ENCODE data around the gene OTOGL. TPM values are rescaled to one million over a fixed set of nuclear protein-coding genes. Genes with fewer than 3 reads are reported as not detected.
A peak's percentile ranks its signal among the peaks of the same experiment; 100 is the strongest.

OTOGL gene
- total RNA-seq, 1 experiment from 2014 or later = not detected

DNA sequence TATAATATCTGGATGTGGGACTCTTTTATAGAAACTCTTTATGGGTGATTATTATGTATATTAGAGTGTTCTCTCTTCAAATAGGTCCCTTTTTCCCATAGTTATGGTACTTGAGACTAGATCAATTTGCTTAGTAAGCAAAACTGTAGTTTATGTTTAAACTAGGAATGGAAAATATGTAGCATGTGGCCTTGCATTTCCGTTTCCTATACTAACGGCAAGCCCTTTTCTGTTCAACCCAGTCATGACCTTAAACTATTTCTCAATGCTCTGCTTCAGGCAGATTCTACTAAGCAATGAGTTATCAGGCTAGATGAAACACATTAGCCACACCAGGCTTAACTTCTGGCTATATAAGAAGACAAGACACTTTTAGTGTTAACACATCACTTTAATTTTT, 84.6 kb downstream of the OTOGL start:
- Histone ChIP-seq H4K20me1 (ENCODE audit: insufficient read depth) (no peaks in the 10 kb centered on the region), H3K9me3 (ENCODE audit: insufficient read depth, low read depth) (no peaks in the 10 kb centered on the region), H3K79me2 (ENCODE audit: low read depth) (no peaks in the 10 kb centered on the region), H3K9me2 (ENCODE audit: insufficient read depth) (peaks cover under 1% of the 10 kb centered on the region; the same call in 1 of the 2 replicates), H3K4me1 (replicated peaks; ENCODE audit: insufficient read depth) (peaks cover 4% of the 10 kb centered on the region; the same call in 1 of the 2 replicates), H3K36me3 (ENCODE audit: low read depth) (no peaks in the 10 kb centered on the region), H3F3A (ENCODE audit: insufficient read depth, low read depth) (peaks cover 4% of the 10 kb centered on the region; the same call in 1 of the 2 replicates), H3K4me3 (no peak overlapping the region), H3K27me3 (ENCODE audit: insufficient read depth, low read depth) (no peaks in the 10 kb centered on the region), H2AFZ (no peak overlapping the region), H3K27ac (no peak overlapping the region), H3K4me2 (no peak overlapping the region)
- intact Hi-C loops (cut with micrococcal nuclease; ENCODE audit: unreplicated experiment) = loop anchor here (10.0 kb wide), 1 partner anchor 389 kb away; no protein-coding TSS in a partner anchor
- BruUV-seq (replicated peaks) = no TSS peak
- ChIA-PET CTCF (no interaction called here), POLR2A (ENCODE audit: unreplicated experiment) (no interaction called here)
- peak in 1 of 2 experiments; percentile 43 for DNase-seq
- TF ChIP-seq, protein P1, sequence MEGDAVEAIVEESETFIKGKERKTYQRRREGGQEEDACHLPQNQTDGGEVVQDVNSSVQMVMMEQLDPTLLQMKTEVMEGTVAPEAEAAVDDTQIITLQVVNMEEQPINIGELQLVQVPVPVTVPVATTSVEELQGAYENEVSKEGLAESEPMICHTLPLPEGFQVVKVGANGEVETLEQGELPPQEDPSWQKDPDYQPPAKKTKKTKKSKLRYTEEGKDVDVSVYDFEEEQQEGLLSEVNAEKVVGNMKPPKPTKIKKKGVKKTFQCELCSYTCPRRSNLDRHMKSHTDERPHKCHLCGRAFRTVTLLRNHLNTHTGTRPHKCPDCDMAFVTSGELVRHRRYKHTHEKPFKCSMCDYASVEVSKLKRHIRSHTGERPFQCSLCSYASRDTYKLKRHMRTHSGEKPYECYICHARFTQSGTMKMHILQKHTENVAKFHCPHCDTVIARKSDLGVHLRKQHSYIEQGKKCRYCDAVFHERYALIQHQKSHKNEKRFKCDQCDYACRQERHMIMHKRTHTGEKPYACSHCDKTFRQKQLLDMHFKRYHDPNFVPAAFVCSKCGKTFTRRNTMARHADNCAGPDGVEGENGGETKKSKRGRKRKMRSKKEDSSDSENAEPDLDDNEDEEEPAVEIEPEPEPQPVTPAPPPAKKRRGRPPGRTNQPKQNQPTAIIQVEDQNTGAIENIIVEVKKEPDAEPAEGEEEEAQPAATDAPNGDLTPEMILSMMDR (conservative IDR thresholded peaks at IDR 0.05) = no peak
- TF ChIP-seq EZH2 (IDR thresholded peaks at IDR 0.05; ENCODE audit: low read depth) = no peak

DNA sequence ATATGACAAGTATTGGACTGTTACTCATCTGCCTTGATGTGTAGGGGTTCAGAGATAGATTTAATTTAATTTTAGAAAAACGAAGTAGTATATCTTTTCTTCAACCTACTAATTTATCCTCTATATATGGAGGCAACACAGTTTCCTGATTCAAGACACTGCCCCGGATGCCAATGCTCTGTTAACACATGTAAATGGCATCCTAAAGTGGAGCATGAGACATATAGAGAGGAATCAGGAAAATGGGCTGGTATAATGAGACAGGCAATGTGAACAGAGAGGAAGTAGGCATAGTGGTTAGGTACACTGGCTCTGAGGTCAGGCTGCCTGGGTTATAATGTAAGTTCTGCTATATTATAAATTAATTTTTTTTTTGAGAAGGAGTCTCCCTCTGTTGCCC, 85.6 kb downstream of the OTOGL start:
- Histone ChIP-seq H2AFZ (no peak overlapping the region), H3K4me2 (no peak overlapping the region), H4K20me1 (ENCODE audit: insufficient read depth) (no peaks in the 10 kb centered on the region), H3F3A (ENCODE audit: insufficient read depth, low read depth) (peaks cover 4% of the 10 kb centered on the region; the same call in 1 of the 2 replicates), H3K79me2 (ENCODE audit: low read depth) (no peaks in the 10 kb centered on the region), H3K9me3 (ENCODE audit: insufficient read depth, low read depth) (no peaks in the 10 kb centered on the region), H3K9me2 (ENCODE audit: insufficient read depth) (no peaks in the 10 kb centered on the region; the same call in 1 of the 2 replicates), H3K4me3 (no peak overlapping the region), H3K4me1 (replicated peaks; ENCODE audit: insufficient read depth) (peaks cover 4% of the 10 kb centered on the region; the same call in 1 of the 2 replicates), H3K27me3 (ENCODE audit: insufficient read depth, low read depth) (no peaks in the 10 kb centered on the region), H3K27ac (no peak overlapping the region), H3K36me3 (ENCODE audit: low read depth) (no peaks in the 10 kb centered on the region)
- TF ChIP-seq, protein P1 (conservative IDR thresholded peaks at IDR 0.05) = no peak
- no peak for TF ChIP-seq EZH2 (IDR thresholded peaks at IDR 0.05; ENCODE audit: low read depth)
- no peak for DNase-seq
- intact Hi-C loops (cut with micrococcal nuclease; ENCODE audit: unreplicated experiment) = loop anchor here (5.0 to 10.0 kb wide), 2 partner anchors 390 to 763 kb away; no protein-coding TSS in a partner anchor
- ChIA-PET POLR2A (ENCODE audit: unreplicated experiment) (no interaction called here), CTCF (no interaction called here)
- no TSS peak for BruUV-seq (replicated peaks)

DNA sequence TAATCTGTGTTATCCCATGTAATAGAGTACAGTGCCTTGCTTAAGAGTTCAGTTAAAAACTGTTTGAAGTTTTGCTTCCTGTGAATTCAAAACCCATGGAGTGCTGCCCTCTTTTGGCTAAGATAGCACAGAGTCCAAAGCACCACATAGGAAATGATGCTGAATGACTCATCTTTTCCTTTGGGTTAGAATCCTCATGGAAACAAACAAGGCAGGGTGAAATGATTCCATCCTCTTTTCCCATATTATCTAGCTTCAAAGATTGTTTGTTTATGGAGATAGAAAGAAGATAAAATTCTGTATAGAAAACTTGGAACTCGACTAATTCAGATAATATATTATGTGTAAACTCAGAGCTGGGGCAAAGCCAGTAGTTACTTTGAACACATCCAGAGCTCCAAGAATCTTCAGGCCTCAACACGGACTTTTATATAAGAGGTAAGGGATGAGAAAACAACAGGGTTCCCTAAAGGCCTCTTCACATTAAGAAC, 87.4 kb downstream of the OTOGL start:
- no peaks in the 10 kb centered on the region for H4K20me1 ChIP-seq (ENCODE audit: insufficient read depth)
- H3K9me2 ChIP-seq (ENCODE audit: insufficient read depth) = no peaks in the 10 kb centered on the region; the same call in 1 of the 2 replicates
- H3K4me1 ChIP-seq (replicated peaks; ENCODE audit: insufficient read depth) = peaks cover 4% of the 10 kb centered on the region; the same call in 1 of the 2 replicates
- ChIA-PET POLR2A (ENCODE audit: unreplicated experiment) (interaction anchor here (1.2 kb wide), 1 partner anchor 494 kb away, joined by 4 read pairs; no protein-coding TSS in a partner anchor), CTCF (interaction anchor here (0.6 to 0.9 kb wide), 5 partner anchors 82 to 766 kb away, joined by 3 to 5 read pairs (median 3); no protein-coding TSS in a partner anchor)
- no peaks in the 10 kb centered on the region for H3K79me2 ChIP-seq (ENCODE audit: low read depth)
- no peaks in the 10 kb centered on the region for H3K9me3 ChIP-seq (ENCODE audit: insufficient read depth, low read depth)
- DNase-seq = peak; percentile 28 to 64
- no TSS peak for BruUV-seq (replicated peaks)
- no peak overlapping the region for H3K27ac ChIP-seq
- H3K36me3 ChIP-seq (ENCODE audit: low read depth) = no peaks in the 10 kb centered on the region
- H2AFZ ChIP-seq = 0 out of 2 replicates have a peak overlapping the region, but pooled peaks have one; percentile 28
- no peak overlapping the region for H3K4me3 ChIP-seq
- peaks cover 4% of the 10 kb centered on the region; the same call in 1 of the 2 replicates for H3F3A ChIP-seq (ENCODE audit: insufficient read depth, low read depth)
- intact Hi-C loops (cut with micrococcal nuclease; ENCODE audit: unreplicated experiment) = loop anchor here (1.0 to 10.0 kb wide), 6 partner anchors 251 to 778 kb away; partner anchors contain the start of gene PPP1R12A
- H3K27me3 ChIP-seq (ENCODE audit: insufficient read depth, low read depth) = no peaks in the 10 kb centered on the region
- H3K4me2 ChIP-seq = no peak overlapping the region
- TF ChIP-seq, protein P1 (conservative IDR thresholded peaks at IDR 0.05) = peak; percentile 81
- TF ChIP-seq EZH2 (IDR thresholded peaks at IDR 0.05; ENCODE audit: low read depth) = no peak
